ENCODE measurements around the gene CSN2.

- TF ChIP-seq CTCF (IDR thresholded peaks at IDR 0.05; ENCODE audit: poor library complexity, severe bottlenecking) (no peak), REST (IDR thresholded peaks at IDR 0.05; ENCODE audit: borderline replicate concordance) (no peak), SMC3 (conservative IDR thresholded peaks at IDR 0.05; ENCODE audit: poor library complexity) (no peak), RAD21 (conservative IDR thresholded peaks at IDR 0.05) (no peak), MXI1 (conservative IDR thresholded peaks at IDR 0.05; ENCODE audit: poor library complexity, severe bottlenecking) (no peak), EZH2 (IDR thresholded peaks at IDR 0.05; ENCODE audit: borderline replicate concordance, insufficient read depth, low read length, poor library complexity, severe bottlenecking) (no peak)
Measured at GRCh38 chr4:69909195-69909594, 56.3 kb downstream of the CSN2 start.
